Fibroblast of lung (primary cell): Measurements from ENCODE around the gene CD40LG. TPM values are rescaled to one million over a fixed set of nuclear protein-coding genes. Genes with fewer than 3 reads are reported as not detected.
A peak's percentile ranks its signal among the peaks of the same experiment; 100 is the strongest.

ENCODE experiments used
- DNase-seq, 2 donors: peaks; one replicate each; pipeline versions ENCODE4 v3.0.0 to v3.0.0-alpha.2; 2010; ENCODE audit warnings: low read depth in 2 of 2
- H2AFZ ChIP-seq: 2 replicates; pipeline ENCODE4 v1.5.1; 2012; ENCODE audit warnings: low read length, control low read depth, inconsistent platforms
- H3K27ac ChIP-seq: 2 replicates; pipeline ENCODE4 v1.5.1; 2011; ENCODE audit warnings: low read length, control low read depth; ENCODE audit not compliant: insufficient read depth
- H3K27me3 ChIP-seq: 2 replicates; pipeline ENCODE4 v1.5.1; 2011; ENCODE audit warnings: mild to moderate bottlenecking, low read length; ENCODE audit not compliant: control insufficient read depth, insufficient read depth
- H3K36me3 ChIP-seq: 2 replicates; pipeline ENCODE4 v1.5.1; 2011; ENCODE audit warnings: low read length; ENCODE audit not compliant: control insufficient read depth, insufficient read depth
- H3K4me1 ChIP-seq: 2 replicates; pipeline ENCODE4 v1.5.1; 2011; ENCODE audit warnings: low read length; ENCODE audit not compliant: control insufficient read depth, insufficient read depth; ENCODE audit errors: extremely low read depth
- H3K4me2 ChIP-seq: 2 replicates; pipeline ENCODE4 v1.5.1; 2011; ENCODE audit warnings: low read length, control low read depth; ENCODE audit not compliant: insufficient read depth; ENCODE audit errors: extremely low read depth
- H3K4me3 ChIP-seq, 4 experiments: fragments of 200-600 bp in 1 of 4; sonication (generic) in 1 of 4; replicated peaks in 1 of 4; 2 replicates each; pipeline ENCODE4 v1.5.1; 2011 to 2016; ENCODE audit warnings: low read length in 4 of 4, low read depth in 3 of 4, mild to moderate bottlenecking in 3 of 4, control low read depth in 2 of 4, inconsistent platforms in 1 of 4, mixed read lengths in 1 of 4; ENCODE audit not compliant: insufficient read depth in 1 of 4; ENCODE audit errors: control extremely low read depth in 1 of 4
- H3K79me2 ChIP-seq: 2 replicates; pipeline ENCODE4 v1.5.1; 2012; ENCODE audit warnings: mild to moderate bottlenecking, low read length, inconsistent platforms; ENCODE audit not compliant: control insufficient read depth, insufficient read depth
- H3K9ac ChIP-seq: 2 replicates; pipeline ENCODE4 v1.5.1; 2011; ENCODE audit warnings: mild to moderate bottlenecking, low read length, control low read depth; ENCODE audit not compliant: insufficient read depth
- H3K9me3 ChIP-seq: 2 replicates; pipeline ENCODE4 v1.5.1; 2012; ENCODE audit warnings: low read depth, low read length; ENCODE audit not compliant: control insufficient read depth, insufficient read depth
- H4K20me1 ChIP-seq: 2 replicates; pipeline ENCODE4 v1.5.1; 2011; ENCODE audit warnings: low read length; ENCODE audit not compliant: control insufficient read depth, insufficient read depth; ENCODE audit errors: extremely low read depth
- CTCF ChIP-seq, 2 donors: IDR thresholded peaks in 1 of 2; conservative IDR thresholded peaks in 1 of 2; 1 replicate in 1 of 2; 2 replicates in 1 of 2; pipeline ENCODE4 v1.5.1; 2011 to 2012; ENCODE audit warnings: low read length in 2 of 2, control low read depth in 1 of 2, inconsistent platforms in 1 of 2, low read depth in 1 of 2, mild to moderate bottlenecking in 1 of 2
- EZH2 ChIP-seq: IDR thresholded peaks from 2 replicates; pipeline ENCODE4 v1.5.1; 2012; ENCODE audit warnings: low read length, control low read depth, mild to moderate bottlenecking; ENCODE audit errors: missing control alignments
- polyA plus RNA-seq, 2 donors: library from polyadenylated mRNA; depleted of rRNA in 1 of 2; stranded (reverse) in 1 of 2; unstranded in 1 of 2; fragments of >200 nt; gene quantifications; 2 replicates each; pipeline ENCODE4 v1.2.1, GENCODE V29; 2011 to 2012; ENCODE audit warnings: missing spikeins in 1 of 2
- total RNA-seq: library from RNA; depleted of rRNA; stranded (reverse); fragments of >200 nt; gene quantifications from 2 replicates; pipeline ENCODE4 v1.2.1, GENCODE V29; 2014

The CD40LG gene
- total and polyA plus RNA-seq, 2 donors (not counting 1 experiment from before 2014, with no cell fraction given) = not detected

- no peaks in the 10 kb centered on the region for H3K79me2 ChIP-seq
- H3K4me2 ChIP-seq = no peak overlapping the region
- H3K9ac ChIP-seq = no peak overlapping the region
- TF ChIP-seq EZH2 (no peak), CTCF (conservative IDR thresholded peaks at IDR 0.05 in 1 of 2, IDR thresholded peaks at IDR 0.05 in 1 of 2; ENCODE audit: low read depth in 1 of 2, low read length in 2 of 2) (no peak)
- no peaks in the 10 kb centered on the region for H3K27me3 ChIP-seq
- H3K9me3 ChIP-seq = no peaks in the 10 kb centered on the region
- H4K20me1 ChIP-seq = no peaks in the 10 kb centered on the region
- no peaks in the 10 kb centered on the region for H3K36me3 ChIP-seq
- no peak overlapping the region for H2AFZ ChIP-seq
- peak in 1 of 2 donors; percentile 4 for DNase-seq
- H3K4me3 ChIP-seq = no peak overlapping the region
- H3K4me1 ChIP-seq = no peaks in the 10 kb centered on the region
- no peak overlapping the region for H3K27ac ChIP-seq
Observed at GRCh38 chrX:136639506-136640176, 8.3 kb upstream of the CD40LG start.

- H3K79me2 ChIP-seq = no peaks in the 10 kb centered on the region
- TF ChIP-seq EZH2 = no peak
- TF ChIP-seq CTCF (conservative IDR thresholded peaks at IDR 0.05 in 1 of 2, IDR thresholded peaks at IDR 0.05 in 1 of 2; ENCODE audit: low read depth in 1 of 2, low read length in 2 of 2) = no peak
- no peak overlapping the region for H3K4me2 ChIP-seq
- no peaks in the 10 kb centered on the region for H3K27me3 ChIP-seq
- no peaks in the 10 kb centered on the region for H3K36me3 ChIP-seq
- DNase-seq = no peak
- H2AFZ ChIP-seq = no peak overlapping the region
- no peaks in the 10 kb centered on the region for H3K4me1 ChIP-seq
- no peak overlapping the region for H3K9ac ChIP-seq
- no peak overlapping the region for H3K27ac ChIP-seq
- no peak overlapping the region for H3K4me3 ChIP-seq
- H3K9me3 ChIP-seq = no peaks in the 10 kb centered on the region
- no peaks in the 10 kb centered on the region for H4K20me1 ChIP-seq
Observed at GRCh38 chrX:136643243-136643642, 4.7 kb upstream of the CD40LG start.

- H3K4me1 ChIP-seq = no peaks in the 10 kb centered on the region
- no peaks in the 10 kb centered on the region for H3K9me3 ChIP-seq
- no peaks in the 10 kb centered on the region for H3K79me2 ChIP-seq
- H2AFZ ChIP-seq = no peak overlapping the region
- no peak overlapping the region for H3K4me3 ChIP-seq
- H3K9ac ChIP-seq = no peak overlapping the region
- TF ChIP-seq CTCF (conservative IDR thresholded peaks at IDR 0.05 in 1 of 2, IDR thresholded peaks at IDR 0.05 in 1 of 2; ENCODE audit: low read depth in 1 of 2, low read length in 2 of 2) = no peak
- no peak for TF ChIP-seq EZH2
- no peaks in the 10 kb centered on the region for H4K20me1 ChIP-seq
- H3K27me3 ChIP-seq = no peaks in the 10 kb centered on the region
- DNase-seq = no peak
- H3K36me3 ChIP-seq = no peaks in the 10 kb centered on the region
- no peak overlapping the region for H3K4me2 ChIP-seq
- no peak overlapping the region for H3K27ac ChIP-seq
Observed at GRCh38 chrX:136646602-136647239, 1.2 kb upstream of the CD40LG start.
